GM18505 (cell line): Measurements from ENCODE around the gene TSNAXIP1.

Source experiments
- ATAC-seq: cut with Tn5 transposase; IDR thresholded peaks from one replicate; pipeline ENCODE4 v1.9.1; 2021; ENCODE audit not compliant: unreplicated experiment
- POLR2A ChIP-seq: IDR thresholded peaks from 4 replicates; pipeline ENCODE4 v1.6.1; 2011; ENCODE audit warnings: borderline replicate concordance; ENCODE audit not compliant: insufficient read depth, insufficient read length; ENCODE audit errors: extremely low read depth

The TSNAXIP1 gene

GRCh38 chr16:67773569-67774456, 32.9 kb upstream of the TSNAXIP1 start:
- no peak for ATAC-seq
- TF ChIP-seq POLR2A: no peak

DNA sequence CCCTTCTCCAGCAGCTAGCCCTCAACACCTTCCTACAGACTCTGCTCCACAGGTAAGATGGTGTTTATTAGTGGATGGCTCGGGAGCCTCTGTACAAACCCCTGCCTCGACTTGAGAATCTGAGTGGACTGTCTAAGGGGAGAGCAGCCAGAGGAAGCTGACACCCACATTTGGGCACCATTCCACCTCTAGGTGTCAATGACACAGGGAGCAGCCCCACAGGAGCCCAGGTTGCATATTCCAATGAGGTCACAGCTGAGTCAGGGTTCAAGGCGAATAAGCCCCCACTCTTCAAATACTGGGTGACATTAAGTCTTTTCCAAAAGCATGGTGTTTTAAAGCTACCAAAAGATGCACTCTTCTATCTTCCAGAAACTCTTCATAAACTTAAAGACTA, 32.2 kb upstream of the TSNAXIP1 start:
- no peak for TF ChIP-seq POLR2A
- ATAC-seq: no peak

DNA sequence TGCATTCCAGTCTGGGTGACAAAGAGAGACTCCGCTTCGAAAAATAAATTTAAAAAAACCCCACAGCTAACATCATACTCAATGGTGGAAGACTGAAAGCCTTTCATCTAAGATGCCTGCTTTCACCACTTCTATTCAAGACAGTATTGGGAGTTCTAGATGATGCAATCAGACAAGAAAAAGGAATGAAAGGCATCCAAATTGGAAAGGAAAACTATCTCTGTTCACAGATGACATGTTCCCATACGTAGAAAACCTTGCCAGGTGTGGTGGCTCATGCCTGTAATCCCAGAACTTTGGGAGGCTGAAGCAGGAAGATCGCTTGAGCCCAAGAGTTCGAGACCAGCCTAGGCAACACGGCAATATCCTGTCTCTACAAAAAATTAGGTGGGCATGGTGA, 31.4 kb upstream of the TSNAXIP1 start:
- no peak for ATAC-seq
- no peak for TF ChIP-seq POLR2A

- TF ChIP-seq POLR2A: no peak
Measured at GRCh38 chr16:67779256-67780014, 27.3 kb upstream of the TSNAXIP1 start.

DNA sequence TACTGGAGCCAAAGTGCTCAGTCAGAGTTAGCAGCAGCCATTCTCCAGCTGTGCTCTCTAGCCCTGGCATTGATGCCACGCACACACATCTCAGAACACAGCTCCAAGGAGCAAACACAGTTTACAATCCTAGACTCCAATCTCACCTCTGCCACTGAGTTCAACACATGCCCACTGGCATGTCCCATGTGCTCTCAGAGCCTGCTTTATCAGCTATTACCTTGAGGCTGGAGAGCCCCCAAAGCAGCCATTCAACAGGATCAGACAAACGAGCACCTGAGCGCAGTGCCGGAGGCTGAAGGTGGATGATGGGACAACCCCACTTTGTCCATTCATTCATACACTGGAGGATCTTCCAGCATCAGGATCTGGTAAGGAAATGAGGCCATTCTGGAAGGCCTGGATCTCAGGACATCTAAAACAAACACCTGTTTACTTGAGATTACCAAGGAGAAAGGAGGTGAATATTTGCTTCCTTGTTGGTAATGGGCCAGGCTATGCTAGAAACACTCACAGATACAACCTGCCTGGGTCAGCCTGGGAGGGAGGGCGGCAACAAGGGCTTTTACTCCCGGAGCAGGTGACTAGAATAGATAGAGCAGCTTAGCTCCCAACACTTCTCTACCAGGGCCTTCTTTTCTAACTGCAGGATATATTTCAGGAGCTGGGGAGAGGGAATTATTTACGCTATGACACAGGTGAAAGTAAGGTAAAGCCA, 25.7 kb upstream of the TSNAXIP1 start:
- ATAC-seq: no peak
- no peak for TF ChIP-seq POLR2A

More at GRCh38 chr16:67779256-67780014, 27.3 kb upstream of the TSNAXIP1 start:
- ATAC-seq: no peak

- no peak for ATAC-seq
- TF ChIP-seq POLR2A: no peak
Measured at GRCh38 chr16:67781565-67781921, 25.1 kb upstream of the TSNAXIP1 start.

DNA sequence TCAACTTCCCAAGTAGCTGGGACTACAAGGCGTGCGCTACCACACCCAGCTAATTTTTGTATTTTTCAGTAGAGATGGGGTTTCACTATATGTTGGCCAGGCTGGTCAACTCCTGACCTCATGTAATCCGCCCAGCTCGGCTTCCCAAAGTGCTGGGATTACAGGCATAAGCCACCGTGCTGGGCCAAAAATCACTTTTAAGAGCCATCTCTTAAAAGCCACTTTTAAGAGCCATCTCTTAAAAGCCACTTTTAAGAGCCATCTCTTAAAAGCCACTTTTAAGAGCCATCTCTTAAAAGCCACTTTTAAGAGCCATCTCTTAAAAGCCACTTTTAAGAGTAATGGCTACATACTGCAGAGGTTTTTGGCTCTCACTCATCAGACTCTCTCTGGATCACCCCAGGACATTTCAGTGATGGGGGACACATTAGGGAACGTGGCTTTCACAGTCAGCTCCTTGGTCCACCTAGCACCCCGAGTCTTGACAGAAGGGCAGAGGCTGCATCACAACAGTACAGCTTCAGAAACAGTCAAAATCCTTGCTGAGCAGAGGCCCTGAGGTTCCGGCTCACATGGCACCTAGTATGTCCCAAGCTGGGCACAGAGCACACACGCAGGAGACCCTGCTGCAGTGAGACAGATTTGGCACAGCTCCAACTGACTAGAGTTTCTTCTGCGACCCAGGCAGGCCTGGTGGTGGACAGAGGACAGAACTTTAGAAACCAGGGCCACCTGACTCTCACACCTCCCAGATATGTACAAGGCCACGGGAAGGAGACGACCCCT, 23.9 kb upstream of the TSNAXIP1 start:
- TF ChIP-seq POLR2A: no peak
- ATAC-seq: no peak

GRCh38 chr16:67783353-67783725, 23.4 kb upstream of the TSNAXIP1 start:
- no peak for TF ChIP-seq POLR2A
- ATAC-seq: no peak

GRCh38 chr16:67786491-67786890, 20.2 kb upstream of the TSNAXIP1 start:
- TF ChIP-seq POLR2A: no peak
- ATAC-seq: no peak

- TF ChIP-seq POLR2A: no peak
- ATAC-seq: no peak
Measured at GRCh38 chr16:67790071-67790470, 16.6 kb upstream of the TSNAXIP1 start.

- TF ChIP-seq POLR2A: no peak
- no peak for ATAC-seq
Measured at GRCh38 chr16:67796099-67796718, 10.5 kb upstream of the TSNAXIP1 start.

GRCh38 chr16:67800338-67800926, 6.3 kb upstream of the TSNAXIP1 start:
- ATAC-seq: no peak
- no peak for TF ChIP-seq POLR2A
